Measurements from ENCODE around the gene RIC8A. TPM values are rescaled to one million over a fixed set of nuclear protein-coding genes. Genes with fewer than 3 reads are reported as not detected.

RIC8A gene
- total and polyA plus RNA-seq, 2 of the 13 experiments (the other 11 are each of a cell fraction or from before 2014, with no cell fraction given): 62.1 to 63.8 TPM

DNA sequence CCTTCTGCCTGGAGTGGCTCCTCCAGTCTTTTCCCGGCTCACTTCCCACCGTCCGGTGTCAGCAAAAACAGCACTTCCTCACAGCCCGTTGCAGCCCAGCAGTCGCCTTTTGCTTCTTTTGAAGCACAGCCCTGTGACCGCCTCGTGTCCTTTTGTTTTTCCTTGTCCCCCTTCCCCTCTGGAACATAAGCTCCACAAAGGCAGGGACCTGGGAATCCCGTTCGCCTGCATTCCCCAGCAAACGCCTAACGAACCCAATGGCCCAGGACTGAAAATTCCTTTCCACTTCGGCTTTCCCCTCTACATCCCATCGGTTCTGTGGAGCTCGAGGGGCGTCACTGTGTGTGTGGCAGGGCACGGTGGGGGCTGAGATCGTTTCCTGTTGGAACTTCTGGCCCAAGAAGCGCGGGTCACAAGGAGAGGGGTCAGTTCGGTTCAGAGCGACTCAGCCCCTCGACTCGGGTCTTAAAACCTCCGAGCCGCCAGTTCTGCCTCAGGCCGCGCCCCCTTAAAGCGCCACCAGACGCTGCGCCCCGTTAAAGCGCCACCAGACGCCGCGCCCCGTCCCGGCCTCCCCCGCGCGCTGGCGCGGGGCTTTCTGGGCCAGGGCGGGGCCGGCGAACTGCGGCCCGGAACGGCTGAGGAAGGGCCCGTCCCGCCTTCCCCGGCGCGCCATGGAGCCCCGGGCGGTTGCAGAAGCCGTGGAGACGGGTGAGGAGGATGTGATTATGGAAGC is 841 bp downstream of the RIC8A start (continued):
- TF ChIP-seq, protein P1, sequence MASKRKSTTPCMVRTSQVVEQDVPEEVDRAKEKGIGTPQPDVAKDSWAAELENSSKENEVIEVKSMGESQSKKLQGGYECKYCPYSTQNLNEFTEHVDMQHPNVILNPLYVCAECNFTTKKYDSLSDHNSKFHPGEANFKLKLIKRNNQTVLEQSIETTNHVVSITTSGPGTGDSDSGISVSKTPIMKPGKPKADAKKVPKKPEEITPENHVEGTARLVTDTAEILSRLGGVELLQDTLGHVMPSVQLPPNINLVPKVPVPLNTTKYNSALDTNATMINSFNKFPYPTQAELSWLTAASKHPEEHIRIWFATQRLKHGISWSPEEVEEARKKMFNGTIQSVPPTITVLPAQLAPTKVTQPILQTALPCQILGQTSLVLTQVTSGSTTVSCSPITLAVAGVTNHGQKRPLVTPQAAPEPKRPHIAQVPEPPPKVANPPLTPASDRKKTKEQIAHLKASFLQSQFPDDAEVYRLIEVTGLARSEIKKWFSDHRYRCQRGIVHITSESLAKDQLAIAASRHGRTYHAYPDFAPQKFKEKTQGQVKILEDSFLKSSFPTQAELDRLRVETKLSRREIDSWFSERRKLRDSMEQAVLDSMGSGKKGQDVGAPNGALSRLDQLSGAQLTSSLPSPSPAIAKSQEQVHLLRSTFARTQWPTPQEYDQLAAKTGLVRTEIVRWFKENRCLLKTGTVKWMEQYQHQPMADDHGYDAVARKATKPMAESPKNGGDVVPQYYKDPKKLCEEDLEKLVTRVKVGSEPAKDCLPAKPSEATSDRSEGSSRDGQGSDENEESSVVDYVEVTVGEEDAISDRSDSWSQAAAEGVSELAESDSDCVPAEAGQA (IDR thresholded peaks at IDR 0.05; ENCODE audit: low read depth): no peak
- TF ChIP-seq, protein P1 (CRISPR knock-in tag; IDR thresholded peaks at IDR 0.05; ENCODE audit: borderline replicate concordance): no peak
- TF ChIP-seq ZSCAN9 (CRISPR knock-in tag; IDR thresholded peaks at IDR 0.05; ENCODE audit: borderline replicate concordance): no peak
- TF ChIP-seq IRF2 (CRISPR knock-in tag; IDR thresholded peaks at IDR 0.05): 0 out of 2 replicates have a peak, but pooled peaks have one; percentile 25
- TF ChIP-seq ZNF782 (CRISPR knock-in tag; IDR thresholded peaks at IDR 0.05; ENCODE audit: borderline replicate concordance): no peak
- TF ChIP-seq, protein P2, sequence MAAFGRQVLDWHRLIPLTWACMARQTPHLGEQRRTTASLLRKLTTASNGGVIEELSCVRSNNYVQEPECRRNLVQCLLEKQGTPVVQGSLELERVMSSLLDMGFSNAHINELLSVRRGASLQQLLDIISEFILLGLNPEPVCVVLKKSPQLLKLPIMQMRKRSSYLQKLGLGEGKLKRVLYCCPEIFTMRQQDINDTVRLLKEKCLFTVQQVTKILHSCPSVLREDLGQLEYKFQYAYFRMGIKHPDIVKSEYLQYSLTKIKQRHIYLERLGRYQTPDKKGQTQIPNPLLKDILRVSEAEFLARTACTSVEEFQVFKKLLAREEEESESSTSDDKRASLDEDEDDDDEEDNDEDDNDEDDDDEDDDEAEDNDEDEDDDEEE (CRISPR knock-in tag; IDR thresholded peaks at IDR 0.05): no peak
- TF ChIP-seq ZSCAN22 (CRISPR knock-in tag; IDR thresholded peaks at IDR 0.05): no peak
- TF ChIP-seq, protein P3, sequence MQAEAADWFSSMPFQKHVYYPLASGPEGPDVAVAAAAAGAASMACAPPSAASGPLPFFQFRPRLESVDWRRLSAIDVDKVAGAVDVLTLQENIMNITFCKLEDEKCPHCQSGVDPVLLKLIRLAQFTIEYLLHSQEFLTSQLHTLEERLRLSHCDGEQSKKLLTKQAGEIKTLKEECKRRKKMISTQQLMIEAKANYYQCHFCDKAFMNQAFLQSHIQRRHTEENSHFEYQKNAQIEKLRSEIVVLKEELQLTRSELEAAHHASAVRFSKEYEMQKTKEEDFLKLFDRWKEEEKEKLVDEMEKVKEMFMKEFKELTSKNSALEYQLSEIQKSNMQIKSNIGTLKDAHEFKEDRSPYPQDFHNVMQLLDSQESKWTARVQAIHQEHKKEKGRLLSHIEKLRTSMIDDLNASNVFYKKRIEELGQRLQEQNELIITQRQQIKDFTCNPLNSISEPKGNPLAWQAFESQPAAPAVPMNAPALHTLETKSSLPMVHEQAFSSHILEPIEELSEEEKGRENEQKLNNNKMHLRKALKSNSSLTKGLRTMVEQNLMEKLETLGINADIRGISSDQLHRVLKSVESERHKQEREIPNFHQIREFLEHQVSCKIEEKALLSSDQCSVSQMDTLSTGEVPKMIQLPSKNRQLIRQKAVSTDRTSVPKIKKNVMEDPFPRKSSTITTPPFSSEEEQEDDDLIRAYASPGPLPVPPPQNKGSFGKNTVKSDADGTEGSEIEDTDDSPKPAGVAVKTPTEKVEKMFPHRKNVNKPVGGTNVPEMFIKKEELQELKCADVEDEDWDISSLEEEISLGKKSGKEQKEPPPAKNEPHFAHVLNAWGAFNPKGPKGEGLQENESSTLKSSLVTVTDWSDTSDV (CRISPR knock-in tag; IDR thresholded peaks at IDR 0.05): no peak
- no peak for TF ChIP-seq MED1 (CRISPR knock-in tag; IDR thresholded peaks at IDR 0.05)
- no peak for TF ChIP-seq ZNF562 (CRISPR knock-in tag; IDR thresholded peaks at IDR 0.05; ENCODE audit: borderline replicate concordance)
- TF ChIP-seq, protein P4, sequence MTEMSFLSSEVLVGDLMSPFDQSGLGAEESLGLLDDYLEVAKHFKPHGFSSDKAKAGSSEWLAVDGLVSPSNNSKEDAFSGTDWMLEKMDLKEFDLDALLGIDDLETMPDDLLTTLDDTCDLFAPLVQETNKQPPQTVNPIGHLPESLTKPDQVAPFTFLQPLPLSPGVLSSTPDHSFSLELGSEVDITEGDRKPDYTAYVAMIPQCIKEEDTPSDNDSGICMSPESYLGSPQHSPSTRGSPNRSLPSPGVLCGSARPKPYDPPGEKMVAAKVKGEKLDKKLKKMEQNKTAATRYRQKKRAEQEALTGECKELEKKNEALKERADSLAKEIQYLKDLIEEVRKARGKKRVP (CRISPR knock-in tag; IDR thresholded peaks at IDR 0.05): no peak
- 0 out of 2 replicates have a peak, but pooled peaks have one; percentile 23 for TF ChIP-seq ARID2 (CRISPR knock-in tag; IDR thresholded peaks at IDR 0.05; ENCODE audit: borderline replicate concordance)
- TF ChIP-seq, protein P5, sequence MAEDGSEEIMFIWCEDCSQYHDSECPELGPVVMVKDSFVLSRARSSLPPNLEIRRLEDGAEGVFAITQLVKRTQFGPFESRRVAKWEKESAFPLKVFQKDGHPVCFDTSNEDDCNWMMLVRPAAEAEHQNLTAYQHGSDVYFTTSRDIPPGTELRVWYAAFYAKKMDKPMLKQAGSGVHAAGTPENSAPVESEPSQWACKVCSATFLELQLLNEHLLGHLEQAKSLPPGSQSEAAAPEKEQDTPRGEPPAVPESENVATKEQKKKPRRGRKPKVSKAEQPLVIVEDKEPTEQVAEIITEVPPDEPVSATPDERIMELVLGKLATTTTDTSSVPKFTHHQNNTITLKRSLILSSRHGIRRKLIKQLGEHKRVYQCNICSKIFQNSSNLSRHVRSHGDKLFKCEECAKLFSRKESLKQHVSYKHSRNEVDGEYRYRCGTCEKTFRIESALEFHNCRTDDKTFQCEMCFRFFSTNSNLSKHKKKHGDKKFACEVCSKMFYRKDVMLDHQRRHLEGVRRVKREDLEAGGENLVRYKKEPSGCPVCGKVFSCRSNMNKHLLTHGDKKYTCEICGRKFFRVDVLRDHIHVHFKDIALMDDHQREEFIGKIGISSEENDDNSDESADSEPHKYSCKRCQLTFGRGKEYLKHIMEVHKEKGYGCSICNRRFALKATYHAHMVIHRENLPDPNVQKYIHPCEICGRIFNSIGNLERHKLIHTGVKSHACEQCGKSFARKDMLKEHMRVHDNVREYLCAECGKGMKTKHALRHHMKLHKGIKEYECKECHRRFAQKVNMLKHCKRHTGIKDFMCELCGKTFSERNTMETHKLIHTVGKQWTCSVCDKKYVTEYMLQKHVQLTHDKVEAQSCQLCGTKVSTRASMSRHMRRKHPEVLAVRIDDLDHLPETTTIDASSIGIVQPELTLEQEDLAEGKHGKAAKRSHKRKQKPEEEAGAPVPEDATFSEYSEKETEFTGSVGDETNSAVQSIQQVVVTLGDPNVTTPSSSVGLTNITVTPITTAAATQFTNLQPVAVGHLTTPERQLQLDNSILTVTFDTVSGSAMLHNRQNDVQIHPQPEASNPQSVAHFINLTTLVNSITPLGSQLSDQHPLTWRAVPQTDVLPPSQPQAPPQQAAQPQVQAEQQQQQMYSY (CRISPR knock-in tag; IDR thresholded peaks at IDR 0.05): no peak
- no peak for TF ChIP-seq SYNCRIP (IDR thresholded peaks at IDR 0.05; ENCODE audit: insufficient read depth, low read depth, low read length)
